ENCODE measurements around the gene PPP1R8. TPM values are rescaled to one million over a fixed set of nuclear protein-coding genes. Genes with fewer than 3 reads are reported as not detected.

PPP1R8 gene
- polyA plus RNA-seq, 1 donor (not counting 4 experiments of a cell fraction or from before 2014, with no cell fraction given) = 56.2 TPM

DNA sequence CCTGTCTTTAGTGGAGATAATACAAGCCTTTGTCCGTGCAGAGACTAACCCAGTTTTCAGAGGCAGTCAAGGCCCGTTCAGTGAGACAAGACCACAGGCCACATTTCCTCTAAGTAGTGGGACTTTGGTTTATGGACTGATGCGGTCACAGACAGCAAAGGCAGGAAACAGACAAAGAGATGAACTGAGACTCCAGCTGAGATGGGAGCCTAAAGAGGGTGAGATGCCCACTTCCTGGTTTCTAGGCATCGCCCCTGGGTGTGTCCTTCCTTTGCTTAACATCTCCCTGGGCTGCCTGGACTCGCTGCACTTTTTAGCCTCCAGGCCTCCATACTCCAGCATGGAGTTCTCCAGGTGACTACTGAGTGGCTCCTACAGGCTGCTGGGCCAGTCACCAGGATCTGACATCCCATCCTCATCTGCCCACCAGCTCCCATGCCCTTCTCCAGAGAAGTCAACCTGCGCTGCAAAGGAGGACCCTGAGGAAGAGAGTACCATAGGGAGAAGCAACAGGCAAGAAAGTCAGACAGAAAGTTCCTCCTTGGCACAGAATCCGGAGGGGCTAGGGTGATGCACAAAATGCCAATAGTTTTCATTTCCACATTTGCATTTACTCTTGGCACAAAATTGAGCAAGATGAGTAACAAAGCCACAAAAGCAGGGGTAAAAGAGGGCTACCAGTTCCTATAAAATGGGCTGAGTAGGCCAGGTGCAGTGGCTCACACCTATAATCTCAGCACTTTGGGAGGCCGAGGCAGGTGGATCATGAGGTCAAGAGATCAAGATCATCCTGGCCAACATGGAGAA is 56.8 kb downstream of the PPP1R8 start:
- no peaks in the 10 kb centered on the region for H3K4me1 ChIP-seq (ENCODE audit: control insufficient read depth, extremely low read depth, insufficient read depth, low read length)
- no peaks in the 10 kb centered on the region for H3K9me3 ChIP-seq (ENCODE audit: control insufficient read depth, low read depth, low read length)
- H3K27ac ChIP-seq (ENCODE audit: control insufficient read depth, insufficient read depth, low read length) = no peak overlapping the region
- H3K4me2 ChIP-seq (ENCODE audit: control insufficient read depth, extremely low read depth, insufficient read depth, low read depth, low read length) = no peak overlapping the region
- H3K79me2 ChIP-seq (ENCODE audit: control insufficient read depth, insufficient read depth, low read length) = no peaks in the 10 kb centered on the region
- H2AFZ ChIP-seq (ENCODE audit: control insufficient read depth, low read length) = no peak overlapping the region
- dilution Hi-C loops (cut with MboI; ENCODE audit: extremely low pct_ligation_motif_present, low sequenced_read_pairs) = no loop called here
- H3K27me3 ChIP-seq (ENCODE audit: control insufficient read depth, extremely low read depth, insufficient read depth, low read length) = no peaks in the 10 kb centered on the region
- DNase-seq (ENCODE audit: low read depth, low spot score) = no peak
- H3K9ac ChIP-seq (ENCODE audit: control insufficient read depth, extremely low read depth, insufficient read depth, low read length) = no peak overlapping the region
- TF ChIP-seq EZH2 (IDR thresholded peaks at IDR 0.05; ENCODE audit: low read length) (no peak), CTCF (optimal IDR thresholded peaks at IDR 0.05 in 1 of 3, IDR thresholded peaks at IDR 0.05 in 1 of 3, conservative IDR thresholded peaks at IDR 0.05 in 1 of 3; ENCODE audit: extremely low read depth in 1 of 3, insufficient read depth in 2 of 3, low read length in 3 of 3) (no peak)
- H3K4me3 ChIP-seq (ENCODE audit: control insufficient read depth in 2 of 3, extremely low read depth in 1 of 3, insufficient read depth in 2 of 3, low read depth in 1 of 3, low read length in 3 of 3) = no peak overlapping the region
- H4K20me1 ChIP-seq (ENCODE audit: control insufficient read depth, extremely low read depth, insufficient read depth, low read length) = no peaks in the 10 kb centered on the region
- H3K36me3 ChIP-seq (ENCODE audit: control insufficient read depth in 2 of 2, extremely low read depth in 1 of 2, insufficient read depth in 2 of 2, low read length in 2 of 2) = peaks cover 3 to 11% of the 10 kb centered on the region in 2 experiments
- no peaks in the 10 kb centered on the region for H3K9me1 ChIP-seq (ENCODE audit: control insufficient read depth, extremely low read depth, insufficient read depth, low read length)
- no peak for FAIRE-seq

DNA sequence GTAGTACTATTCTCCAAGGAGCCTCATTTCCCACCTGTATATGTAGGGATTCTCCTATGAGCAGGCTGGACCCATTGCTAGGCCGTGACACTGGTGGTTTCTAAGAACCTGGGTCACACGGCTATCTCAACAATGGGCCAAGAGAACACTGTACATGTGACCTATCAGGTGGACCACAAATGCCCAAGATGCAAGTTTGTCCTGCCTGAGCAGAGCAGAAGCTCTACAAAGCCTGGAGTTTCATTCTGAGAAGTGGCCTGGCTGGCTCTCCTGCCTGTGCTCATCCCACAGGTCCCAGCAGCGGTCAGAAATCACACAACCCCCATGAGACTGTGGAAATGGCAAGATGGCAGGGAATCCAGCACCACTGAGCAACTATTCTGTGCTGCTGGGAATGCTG is 58.9 kb downstream of the PPP1R8 start:
- dilution Hi-C loops (cut with MboI; ENCODE audit: extremely low pct_ligation_motif_present, low sequenced_read_pairs) = no loop called here
- Histone ChIP-seq H3K36me3 (ENCODE audit: control insufficient read depth in 2 of 2, extremely low read depth in 1 of 2, insufficient read depth in 2 of 2, low read length in 2 of 2) (peaks cover 8 to 13% of the 10 kb centered on the region in 2 experiments), H3K9me1 (ENCODE audit: control insufficient read depth, extremely low read depth, insufficient read depth, low read length) (no peaks in the 10 kb centered on the region)

More for the DNA sequence above, 58.9 kb downstream of the PPP1R8 start:
- Histone ChIP-seq H3K4me3 (ENCODE audit: control insufficient read depth in 2 of 3, extremely low read depth in 1 of 3, insufficient read depth in 2 of 3, low read depth in 1 of 3, low read length in 3 of 3) (no peak overlapping the region), H3K4me2 (ENCODE audit: control insufficient read depth, extremely low read depth, insufficient read depth, low read depth, low read length) (no peak overlapping the region), H3K4me1 (ENCODE audit: control insufficient read depth, extremely low read depth, insufficient read depth, low read length) (no peaks in the 10 kb centered on the region), H3K79me2 (ENCODE audit: control insufficient read depth, insufficient read depth, low read length) (no peaks in the 10 kb centered on the region), H3K27ac (ENCODE audit: control insufficient read depth, insufficient read depth, low read length) (no peak overlapping the region), H3K9ac (ENCODE audit: control insufficient read depth, extremely low read depth, insufficient read depth, low read length) (no peak overlapping the region), H3K9me3 (ENCODE audit: control insufficient read depth, low read depth, low read length) (no peaks in the 10 kb centered on the region), H2AFZ (ENCODE audit: control insufficient read depth, low read length) (no peak overlapping the region), H3K27me3 (ENCODE audit: control insufficient read depth, extremely low read depth, insufficient read depth, low read length) (no peaks in the 10 kb centered on the region), H4K20me1 (ENCODE audit: control insufficient read depth, extremely low read depth, insufficient read depth, low read length) (no peaks in the 10 kb centered on the region)
- DNase-seq (ENCODE audit: low read depth, low spot score) (no peak), FAIRE-seq (no peak)
- TF ChIP-seq EZH2 (IDR thresholded peaks at IDR 0.05; ENCODE audit: low read length) = no peak
